Measurements from ENCODE around the gene DNASE1.
"Not testable (repeated sequence)": the region's sequence is repeated elsewhere in the genome, so short reads cannot be mapped to it uniquely, and the experiment has no call there.

Gene DNASE1

GRCh38 chr16:3654249-3654991, at the start of gene DNASE1:
Gene DNASE1, plus strand, starts transcription at chr16:3654691. Its CDS starts 683 bp downstream, at chr16:3655374.
- peak; percentile 44 to 58 for DNase-seq

- no peak for DNase-seq
Measured at GRCh38 chr16:3606441-3606840, 48.0 kb upstream of the DNASE1 start.

DNA sequence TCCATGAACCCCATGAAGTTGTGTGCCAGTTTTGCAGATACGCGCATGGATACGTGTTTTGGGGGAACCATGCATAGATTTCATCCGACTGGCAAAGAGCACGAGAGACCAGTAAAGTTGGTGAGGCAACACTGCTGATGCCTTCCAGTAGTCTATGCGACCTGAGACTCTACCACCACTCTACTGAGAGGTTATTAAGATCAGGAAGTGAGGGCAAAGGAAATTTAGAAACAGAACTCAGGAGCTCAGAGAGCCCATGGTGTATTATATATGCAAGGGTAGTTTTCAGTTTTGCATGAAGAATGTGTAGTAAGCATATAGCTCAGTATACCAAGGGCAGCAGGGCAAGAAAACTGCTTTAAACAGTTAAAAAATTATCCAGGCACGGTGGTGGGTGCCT, 47.3 kb upstream of the DNASE1 start:
- DNase-seq, result no peak

DNA sequence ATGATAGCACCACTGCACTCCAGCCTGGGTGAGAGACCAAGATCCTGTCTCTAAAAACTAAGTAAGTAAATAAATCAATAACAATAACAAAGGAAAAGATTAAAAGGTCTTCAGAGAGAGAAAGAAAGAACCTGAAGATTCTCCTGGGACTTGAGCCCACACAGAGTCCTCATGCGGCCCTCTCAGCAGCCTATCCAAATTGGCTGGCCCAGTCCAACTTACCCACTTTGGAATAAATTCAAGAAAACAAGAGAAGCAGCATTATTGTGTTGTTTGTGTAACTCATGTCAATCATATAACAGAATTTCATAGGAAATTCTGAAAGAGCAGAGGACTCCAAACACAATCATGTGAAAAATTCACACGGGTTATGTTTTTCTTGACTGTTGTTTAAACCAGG, 46.9 kb upstream of the DNASE1 start:
- no peak for DNase-seq

GRCh38 chr16:3608069-3608468, 46.4 kb upstream of the DNASE1 start:
- DNase-seq, result no peak

GRCh38 chr16:3608976-3609375, 45.5 kb upstream of the DNASE1 start:
- DNase-seq, result not testable (repeated sequence)

DNA sequence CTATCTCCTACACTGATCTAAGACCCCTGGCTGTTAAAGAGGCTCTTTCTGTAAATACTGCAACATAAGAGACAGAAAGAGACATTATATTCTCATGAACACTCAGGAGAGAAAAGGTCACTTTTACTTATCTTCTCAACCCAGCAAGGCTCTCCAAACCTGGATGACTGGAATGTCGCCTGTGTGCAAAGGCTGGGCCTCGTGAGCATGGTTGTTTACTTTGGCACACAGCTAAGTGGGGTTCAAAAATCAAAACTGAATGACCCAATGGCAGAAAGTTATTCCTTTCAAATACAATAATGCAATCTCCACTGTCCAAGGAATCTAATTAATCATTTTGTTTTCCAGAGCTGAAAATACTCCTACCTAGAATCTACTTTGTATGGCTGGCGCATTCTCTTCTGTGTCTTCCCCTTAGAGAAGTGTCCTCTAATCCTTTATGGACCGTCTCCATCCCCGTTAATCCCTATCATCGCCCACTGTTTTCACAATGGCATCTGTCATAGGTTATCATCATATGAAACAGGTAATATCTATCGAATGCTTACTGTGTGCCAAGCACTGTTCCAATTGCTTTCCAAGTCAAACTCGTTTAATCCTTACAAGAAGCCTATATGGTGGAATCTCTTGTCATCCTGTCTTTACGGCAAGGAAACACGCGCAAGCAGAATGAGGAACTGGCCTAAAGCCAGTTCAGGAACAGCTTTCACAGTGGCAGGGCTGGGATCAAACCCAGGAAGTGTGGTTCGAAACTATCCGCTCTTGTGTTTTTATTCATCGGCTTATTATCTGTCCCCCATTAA, 44.4 kb upstream of the DNASE1 start:
- no peak for DNase-seq

GRCh38 chr16:3610698-3611145, 43.8 kb upstream of the DNASE1 start:
- DNase-seq, result no peak

GRCh38 chr16:3611146-3611975, 43.1 kb upstream of the DNASE1 start, which contains the start of gene SLX4:
Gene SLX4, minus strand, starts transcription at chr16:3611606. Its CDS starts 2,642 bp downstream, at chr16:3608964.
- peak; percentile 89 to 95 for DNase-seq

DNA sequence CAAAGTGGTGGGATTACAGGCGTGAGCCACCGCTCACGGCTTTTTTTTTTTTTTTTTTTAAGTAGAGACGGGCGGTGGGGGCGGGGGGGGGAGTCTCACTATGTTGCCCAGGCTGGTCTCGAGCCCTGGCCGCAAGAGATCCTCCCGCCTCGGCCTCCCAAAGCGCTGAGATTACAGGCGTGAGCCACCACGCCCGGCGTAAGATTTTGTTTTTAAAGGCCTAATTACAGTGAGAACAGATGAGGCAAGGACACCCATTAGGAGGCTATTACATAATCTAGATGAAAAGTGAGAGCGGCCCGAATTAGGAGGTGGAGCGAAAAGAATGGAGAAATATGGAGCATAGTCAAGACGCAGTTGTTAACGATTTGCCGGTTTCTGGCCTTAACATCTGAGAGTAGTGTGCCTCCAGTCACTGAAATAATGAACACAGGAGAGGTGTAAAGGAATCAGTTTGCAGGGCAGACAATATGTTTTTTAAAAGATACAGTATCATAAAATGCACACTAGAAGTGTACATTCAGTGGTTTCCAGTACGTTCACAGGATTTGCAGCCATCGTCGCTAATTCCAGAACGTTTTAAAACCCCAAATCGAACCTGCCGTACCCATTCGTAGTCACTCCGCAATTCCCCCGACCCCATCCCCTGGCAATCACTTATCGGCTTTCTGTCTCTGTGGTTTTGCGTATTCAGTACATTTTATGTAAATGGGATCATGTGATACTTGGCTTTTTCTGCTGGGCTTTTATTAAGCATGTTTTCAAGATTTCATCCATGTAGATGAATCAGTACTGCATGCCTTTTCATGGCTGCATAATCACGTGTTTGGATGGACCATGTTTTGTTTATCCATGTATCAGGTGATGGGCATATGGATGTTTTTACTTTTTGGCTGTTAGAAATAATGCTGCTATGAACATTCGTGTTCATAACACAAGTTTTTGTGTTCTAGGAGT, 41.7 kb upstream of the DNASE1 start:
- no peak for DNase-seq

DNA sequence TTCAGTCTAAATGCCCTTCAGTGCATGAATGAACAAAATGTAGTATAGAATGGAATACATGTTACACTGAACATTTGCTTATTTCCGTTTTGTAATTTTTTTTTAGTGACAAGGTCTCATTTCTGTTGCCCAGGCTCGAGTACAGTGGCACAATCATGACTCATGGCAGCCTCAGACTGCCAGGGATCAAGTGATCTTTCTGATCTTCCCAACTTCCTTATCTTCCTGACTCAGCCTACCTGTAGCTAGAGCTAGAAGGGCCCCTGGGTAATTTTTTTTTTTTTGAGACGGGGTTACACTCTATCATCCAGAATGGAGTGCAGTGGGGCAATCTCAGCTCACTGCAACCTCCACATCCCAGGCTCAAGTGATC, 35.7 kb upstream of the DNASE1 start:
- no peak for DNase-seq

- no peak for DNase-seq
Measured at GRCh38 chr16:3623642-3624041, 30.8 kb upstream of the DNASE1 start.

DNA sequence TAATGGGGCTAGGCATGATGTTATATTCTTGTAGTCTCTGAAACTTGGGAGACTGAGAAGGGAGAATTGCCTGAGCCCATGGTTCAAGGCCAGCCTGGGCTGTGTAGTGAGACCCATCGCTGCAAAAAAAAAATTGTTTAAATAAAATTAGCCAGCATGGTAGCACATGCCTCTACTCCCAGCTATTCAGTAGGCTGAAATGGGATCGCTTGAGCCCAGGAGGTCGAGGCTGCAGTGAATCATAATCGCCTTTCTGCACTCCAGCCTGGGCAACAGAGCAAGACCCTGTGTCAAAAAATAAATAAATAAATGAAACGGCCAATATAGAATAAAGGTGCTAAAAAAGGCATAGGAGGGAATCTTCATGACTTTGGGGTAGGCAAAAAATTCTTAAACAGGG, 29.2 kb upstream of the DNASE1 start:
- DNase-seq, result no peak

GRCh38 chr16:3625911-3626732, 28.4 kb upstream of the DNASE1 start:
- no peak for DNase-seq

- no peak for DNase-seq
Measured at GRCh38 chr16:3637371-3637923, 17.0 kb upstream of the DNASE1 start.

DNA sequence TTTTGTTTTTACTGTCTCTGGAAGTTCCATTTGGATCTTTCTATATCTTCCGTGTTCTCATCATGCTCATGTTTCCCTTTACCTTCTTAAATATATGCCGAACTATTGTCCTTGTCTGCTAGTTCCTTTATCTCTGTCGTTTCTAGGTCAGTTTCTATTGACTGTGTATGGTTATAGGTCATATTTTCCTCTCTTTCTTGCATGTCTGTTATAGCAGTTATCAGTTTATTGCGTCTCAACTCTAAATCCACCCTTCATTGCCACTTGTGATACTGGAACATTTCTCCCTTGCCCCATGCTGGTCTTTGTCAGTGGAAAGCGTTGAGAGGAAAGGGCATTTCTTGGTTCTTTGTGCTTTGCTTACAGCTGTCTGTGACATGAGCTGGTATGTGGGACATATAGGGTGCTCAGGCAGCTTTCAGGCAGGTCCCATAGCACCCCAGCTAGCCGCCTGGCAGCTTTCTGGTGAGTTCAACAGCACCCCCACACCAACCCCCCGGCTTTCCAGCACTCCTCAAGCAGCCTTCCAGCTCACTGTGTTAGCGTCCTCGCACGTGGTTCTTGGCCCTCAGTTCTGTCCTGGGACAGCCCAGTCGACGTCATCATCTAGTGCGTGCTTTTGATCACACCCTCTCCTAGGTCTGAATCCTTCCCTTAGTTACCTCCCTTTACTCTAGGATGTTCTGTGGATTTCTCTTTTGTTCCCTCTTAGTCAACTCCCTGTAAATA, 15.4 kb upstream of the DNASE1 start:
- DNase-seq, result no peak

- DNase-seq, result no peak
Measured at GRCh38 chr16:3640207-3640606, 14.3 kb upstream of the DNASE1 start.

GRCh38 chr16:3640632-3641501, 13.6 kb upstream of the DNASE1 start:
- no peak for DNase-seq

GRCh38 chr16:3641801-3642396, 12.6 kb upstream of the DNASE1 start:
- no peak for DNase-seq
